Measurements from ENCODE around the gene ZAR1L.

The ZAR1L gene

GRCh38 chr13:32300920-32301319 lies 14.2 kb downstream of the ZAR1L start:
- no peak for DNase-seq

DNA sequence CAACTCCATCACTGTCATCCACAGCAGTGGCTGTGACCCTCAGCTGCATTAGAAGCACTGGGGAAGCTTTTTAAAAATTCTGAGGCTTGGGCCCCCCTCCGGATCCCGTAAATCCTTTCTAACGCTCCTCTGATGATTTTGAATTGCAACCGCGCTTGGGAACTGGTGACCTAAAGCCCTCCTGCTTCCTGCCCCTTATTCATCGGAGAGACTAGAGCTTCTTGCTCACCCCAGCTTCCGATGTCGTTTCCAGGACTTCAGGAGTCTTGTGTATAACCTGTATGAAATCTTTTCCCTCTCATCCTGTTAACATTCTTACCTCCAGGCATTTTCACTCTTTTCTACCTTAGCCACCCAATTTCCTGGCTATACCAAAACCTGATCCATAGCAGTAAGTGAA lies 14.8 kb downstream of the ZAR1L start:
- no peak for DNase-seq

DNA sequence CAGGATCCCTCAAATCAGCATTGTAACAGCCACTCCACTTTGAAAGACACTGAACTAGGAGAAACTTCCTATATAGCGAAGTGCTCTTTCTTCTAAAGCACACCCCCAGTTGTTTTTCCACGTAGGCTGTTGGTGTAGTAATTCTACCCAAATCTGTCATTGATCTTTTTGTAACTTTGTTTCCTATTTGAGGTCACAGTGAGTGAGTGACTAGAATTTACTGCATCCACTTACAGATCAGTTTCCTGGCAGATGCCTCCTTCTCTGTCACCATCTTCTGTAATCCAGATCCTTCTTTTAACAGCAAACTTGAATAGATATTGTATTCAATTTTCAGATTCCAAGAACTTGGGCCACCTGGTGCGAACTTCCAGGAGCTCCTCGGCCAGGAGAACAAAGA lies 15.3 kb downstream of the ZAR1L start:
- no peak for DNase-seq

GRCh38 chr13:32298695-32299094 lies 16.5 kb downstream of the ZAR1L start:
- no peak for DNase-seq

DNA sequence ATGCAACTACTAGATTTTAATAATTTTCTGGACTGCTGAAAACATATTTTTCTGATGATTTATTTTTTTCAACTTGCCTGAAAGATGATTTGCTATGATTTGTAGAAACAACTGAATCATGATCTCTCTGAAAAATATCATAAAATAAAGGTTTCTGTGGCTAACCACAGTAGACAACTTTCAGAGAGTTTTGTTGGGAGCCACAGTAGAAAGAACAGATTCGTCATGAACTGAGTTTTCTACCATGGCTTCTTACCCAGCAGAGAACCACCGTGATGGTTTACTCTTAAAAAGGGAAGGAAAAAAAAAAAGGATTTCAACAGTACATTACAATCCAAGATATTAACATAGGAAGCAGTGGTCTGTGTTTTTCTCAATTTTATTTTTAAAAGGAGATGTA lies 18.0 kb downstream of the ZAR1L start:
- DNase-seq = no peak

GRCh38 chr13:32285633-32285965 lies 29.6 kb downstream of the ZAR1L start:
- DNase-seq = no peak

GRCh38 chr13:32284927-32285632 lies 30.1 kb downstream of the ZAR1L start:
- no peak for DNase-seq

DNA sequence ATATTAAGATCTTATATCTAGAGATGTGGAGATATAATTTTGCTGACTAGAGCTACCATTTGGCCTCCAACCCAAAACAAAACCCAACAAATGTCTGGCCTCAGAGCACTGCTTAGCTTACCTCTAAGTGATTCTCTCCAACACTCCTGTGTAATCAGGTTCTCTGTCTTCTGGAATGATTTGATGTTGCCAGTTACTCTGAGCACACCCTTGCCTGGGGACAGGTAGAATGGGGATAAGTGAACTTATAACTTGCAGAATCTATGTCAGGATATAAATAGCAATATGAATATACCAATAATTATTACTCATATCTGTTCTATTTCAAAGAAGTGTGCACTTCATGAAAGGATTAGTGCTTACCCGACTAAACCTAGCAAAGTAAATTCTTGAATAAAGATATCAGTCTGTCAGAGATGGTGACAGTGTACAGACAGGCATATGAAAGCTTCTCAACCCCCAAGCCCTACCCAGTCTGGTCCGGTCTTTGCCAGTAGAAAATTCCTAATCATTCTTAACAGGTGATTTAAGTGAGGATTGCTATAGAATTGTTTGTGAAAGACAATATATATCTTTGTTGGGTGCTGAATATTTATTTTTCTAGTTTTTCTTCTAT lies 33.0 kb downstream of the ZAR1L start:
- no peak for DNase-seq

GRCh38 chr13:32281096-32281495 lies 34.1 kb downstream of the ZAR1L start:
- no peak for DNase-seq

- DNase-seq = no peak
Observed at GRCh38 chr13:32278426-32278825, 36.7 kb downstream of the ZAR1L start.

GRCh38 chr13:32277839-32278238 lies 37.3 kb downstream of the ZAR1L start:
- DNase-seq = no peak

DNA sequence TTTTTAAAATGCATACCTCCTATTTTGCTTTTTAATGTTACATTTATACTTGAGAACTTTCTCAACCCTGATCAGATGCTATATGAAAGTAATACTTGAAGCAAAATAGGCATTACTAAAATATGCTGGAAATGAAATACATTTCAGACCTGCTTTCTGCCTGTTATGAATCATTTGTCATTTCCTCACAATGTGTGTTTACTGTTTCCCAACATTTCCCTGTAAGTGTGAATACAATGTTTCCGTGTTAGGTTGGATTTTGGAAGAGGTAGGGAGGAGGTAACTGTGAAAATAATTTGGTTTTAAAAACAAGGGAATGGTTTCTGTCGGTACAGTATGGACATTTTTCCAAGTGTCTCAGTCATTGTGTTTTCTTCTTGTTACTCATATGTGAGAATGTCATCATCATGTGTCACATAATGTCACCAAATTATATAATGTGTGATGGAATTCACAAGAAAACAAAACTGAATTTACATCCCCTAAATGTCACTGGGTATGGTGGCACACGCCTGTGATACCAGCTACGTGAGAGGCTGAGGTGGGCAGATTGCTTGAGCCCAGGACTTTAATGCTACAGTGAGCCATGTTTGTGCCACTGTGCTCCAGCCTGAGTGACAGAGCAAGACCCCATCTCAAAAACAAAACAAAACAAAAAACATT lies 43.0 kb downstream of the ZAR1L start:
- no peak for DNase-seq

DNA sequence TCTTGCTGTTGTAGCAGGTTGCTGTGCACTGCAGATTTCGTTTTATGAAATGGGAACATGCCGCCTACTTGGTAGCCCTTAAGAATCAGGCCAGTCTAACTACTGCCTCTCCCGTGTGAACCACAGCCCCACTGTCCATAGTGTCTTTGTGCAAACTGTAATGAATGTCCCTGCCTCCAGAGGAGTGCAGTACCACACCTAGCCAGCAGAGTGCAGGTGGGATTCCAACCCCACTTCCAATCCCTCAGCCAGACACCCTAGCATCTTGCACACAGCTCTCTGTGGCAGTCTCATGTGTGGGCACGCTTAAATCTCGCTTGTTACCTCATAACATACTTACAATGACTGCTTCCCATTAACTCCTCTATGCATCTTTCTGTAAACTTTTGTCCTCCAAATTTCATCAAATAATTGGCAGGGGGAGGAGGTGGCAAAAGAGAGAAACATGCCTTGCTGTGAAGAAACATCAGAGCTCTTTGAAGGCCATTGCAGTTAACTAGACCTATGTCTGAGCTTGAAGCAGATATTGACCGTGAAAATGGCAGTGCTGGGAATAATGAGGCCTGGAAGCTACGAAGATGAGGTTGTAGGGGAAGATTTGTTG lies 47.2 kb downstream of the ZAR1L start:
- no peak for DNase-seq

GRCh38 chr13:32266130-32266529 lies 49.0 kb downstream of the ZAR1L start:
- no peak for DNase-seq

- no peak for DNase-seq
Observed at GRCh38 chr13:32265726-32266125, 49.4 kb downstream of the ZAR1L start.

- DNase-seq = no peak
Observed at GRCh38 chr13:32264407-32264806, 50.8 kb downstream of the ZAR1L start.

GRCh38 chr13:32262619-32263018 lies 52.5 kb downstream of the ZAR1L start:
- DNase-seq = no peak

DNA sequence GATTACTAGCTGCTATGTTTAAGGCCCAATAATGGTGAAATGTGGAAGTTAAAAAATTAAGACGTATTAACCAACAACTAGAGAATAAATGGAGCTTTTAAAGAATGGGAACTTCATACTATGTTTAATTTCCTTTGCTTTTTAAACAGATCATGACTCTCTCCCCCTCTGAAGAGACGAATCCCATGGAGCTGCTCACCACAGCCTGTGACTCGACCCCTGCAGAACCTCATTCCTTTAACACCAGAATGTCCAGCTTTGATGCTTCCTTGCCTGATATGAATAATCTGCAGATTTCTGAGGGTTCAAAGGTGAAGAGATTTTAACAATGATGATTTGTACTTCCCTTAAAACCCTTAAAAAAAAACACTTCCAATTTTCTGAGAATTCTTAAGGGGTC lies 53.0 kb downstream of the ZAR1L start:
- DNase-seq = no peak

DNA sequence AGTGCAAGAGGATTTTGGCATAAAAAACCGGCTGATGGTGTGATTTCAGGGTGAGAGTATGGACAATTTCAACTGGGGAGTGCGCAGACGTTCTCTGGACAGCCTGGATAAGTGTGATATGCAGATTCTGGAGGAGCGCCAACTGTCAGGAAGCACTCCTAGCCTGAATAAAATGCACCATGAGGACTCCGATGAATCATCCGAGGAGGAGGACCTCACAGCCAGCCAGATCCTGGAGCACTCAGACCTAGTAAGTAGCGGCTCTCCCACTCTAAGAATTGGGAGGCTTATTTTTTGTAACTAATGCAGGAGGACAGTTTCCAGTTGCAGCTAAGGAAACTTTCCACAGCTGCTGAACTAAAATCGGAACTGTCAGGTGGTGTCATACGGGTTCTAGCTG lies 53.6 kb downstream of the ZAR1L start:
- no peak for DNase-seq

DNA sequence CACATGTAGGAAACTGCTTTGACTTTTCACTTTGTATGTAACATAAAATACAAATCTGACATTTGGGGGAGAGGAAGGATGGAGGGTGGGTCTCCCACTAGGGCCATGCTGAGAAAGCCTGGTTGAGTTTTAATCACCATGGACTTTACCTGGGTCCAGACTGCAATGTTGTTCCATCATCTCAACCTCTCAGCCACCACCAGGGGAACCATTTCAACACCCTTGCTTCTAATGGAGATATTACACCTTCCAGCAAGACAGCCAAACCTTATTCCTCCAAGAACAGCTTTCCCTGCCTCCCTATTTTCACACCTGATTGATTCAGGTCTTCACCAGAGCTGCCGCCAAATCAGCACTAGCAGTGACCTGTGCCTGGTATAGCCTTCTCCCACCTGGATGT lies 56.0 kb downstream of the ZAR1L start:
- DNase-seq = no peak

GRCh38 chr13:32257649-32258048 lies 57.5 kb downstream of the ZAR1L start:
- DNase-seq = no peak

- no peak for DNase-seq
Observed at GRCh38 chr13:32256243-32256642, 58.9 kb downstream of the ZAR1L start.

- no peak for DNase-seq
Observed at GRCh38 chr13:32255724-32256109, 59.4 kb downstream of the ZAR1L start.
